ENCODE measurements around the gene FBRSL1.
A peak's percentile ranks its signal among the peaks of the same experiment; 100 is the strongest.

Gene FBRSL1

GRCh38 chr12:132471858-132472255, 18.1 kb upstream of the FBRSL1 start:
- DNase-seq: no peak

DNA sequence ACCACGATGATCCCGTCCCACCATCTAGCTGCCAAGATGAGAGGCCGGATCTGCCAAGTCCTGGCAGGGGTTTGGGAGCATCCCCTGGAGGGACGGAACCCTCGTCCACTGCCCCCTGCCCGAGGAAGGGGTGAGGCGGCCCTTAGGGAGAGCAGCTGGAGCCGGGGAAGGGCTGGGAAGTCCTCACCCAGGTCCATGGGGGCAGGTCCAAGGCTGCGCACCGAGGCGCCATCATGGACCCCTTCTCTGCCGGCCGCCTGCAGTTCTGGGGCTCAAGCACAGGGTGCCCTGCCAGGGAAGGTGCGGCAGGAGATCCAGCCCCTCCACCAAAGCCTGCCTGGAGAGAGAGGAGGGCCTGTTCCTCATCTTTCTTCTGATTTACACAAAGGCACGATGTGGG, 17.6 kb upstream of the FBRSL1 start:
- no peak for DNase-seq

- peak in 3 of 4 experiments; percentile 26 to 50 (median 38) for DNase-seq
These were observed 15.7 kb upstream of the FBRSL1 start for GRCh38 chr12:132474237-132474741.

GRCh38 chr12:132474799-132475303, 15.1 kb upstream of the FBRSL1 start:
- peak in 1 of 4 experiments; percentile 28 for DNase-seq

DNA sequence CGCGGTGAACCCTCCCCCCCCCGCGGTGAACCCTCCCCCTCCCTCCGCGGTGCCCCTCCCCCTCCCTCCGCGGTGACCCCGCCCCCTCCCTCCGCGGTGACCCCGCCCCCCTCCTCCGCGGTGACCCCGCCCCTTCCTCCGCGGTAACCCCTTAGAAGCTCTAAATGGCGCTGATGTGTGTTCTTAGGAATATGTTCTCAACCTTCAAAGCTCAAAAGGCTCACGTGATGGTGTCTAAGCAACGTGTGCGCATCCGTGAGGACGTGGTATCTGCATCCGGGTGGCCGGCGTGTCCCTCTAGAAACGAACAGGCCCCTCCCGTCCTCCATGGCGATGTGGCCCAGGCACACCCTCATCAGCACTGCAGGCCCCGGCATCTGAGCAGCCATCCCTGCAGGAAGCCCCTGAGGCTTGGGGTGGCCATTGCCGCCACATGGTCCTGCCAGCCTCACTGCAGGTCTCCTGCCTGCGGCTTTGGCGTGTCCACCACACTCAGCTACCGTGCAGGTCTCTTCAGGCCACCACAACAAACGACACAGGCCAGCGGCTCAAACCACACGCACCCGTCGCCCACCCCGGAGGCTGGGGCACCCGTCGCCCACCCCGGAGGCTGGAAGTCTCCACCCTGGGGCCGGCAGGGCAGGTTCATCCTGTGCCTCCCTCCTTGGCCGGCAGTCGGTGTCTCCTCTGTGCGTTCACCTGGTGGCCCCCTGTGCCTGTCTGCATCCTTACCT, 14.5 kb upstream of the FBRSL1 start:
- peak in 2 of 4 experiments; percentile 14 to 22 for DNase-seq

DNA sequence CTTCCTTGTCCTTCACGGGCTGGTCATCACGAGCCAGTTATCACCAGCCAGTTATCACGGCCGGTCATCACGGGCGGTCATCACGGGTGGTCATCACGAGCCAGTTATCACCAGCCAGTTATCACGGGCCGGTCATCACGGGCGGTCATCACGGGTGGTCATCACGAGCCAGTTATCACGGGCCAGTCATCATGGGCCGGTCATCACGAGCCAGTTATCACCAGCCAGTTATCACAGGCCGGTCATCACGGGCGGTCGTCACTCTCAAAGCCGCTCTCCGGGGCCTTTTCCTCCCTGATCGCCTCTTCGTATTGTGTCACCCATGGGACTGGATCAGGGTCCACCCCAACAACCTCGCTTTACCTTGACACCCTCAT, 13.9 kb upstream of the FBRSL1 start:
- DNase-seq: no peak

DNA sequence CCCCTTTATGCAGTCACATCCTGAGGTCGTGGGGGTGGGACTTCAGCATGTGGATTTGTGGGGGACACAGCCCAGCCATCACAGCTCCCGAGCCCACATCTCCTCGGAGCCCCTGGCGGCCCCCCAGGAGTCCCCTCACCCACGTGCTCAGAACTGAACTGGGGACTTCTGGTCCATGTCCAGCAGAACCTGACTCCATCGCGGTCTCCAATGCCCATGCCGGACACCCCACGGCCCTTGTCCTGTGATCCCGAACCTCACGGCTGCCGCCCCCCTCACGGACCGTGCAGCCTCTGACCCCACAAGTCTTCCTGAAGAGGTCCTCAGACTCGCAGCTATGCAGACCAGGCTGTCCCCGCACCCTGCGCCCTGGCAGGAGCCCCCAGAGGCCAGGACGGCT, 13.5 kb upstream of the FBRSL1 start:
- DNase-seq: no peak

- DNase-seq: no peak
These were observed 12.8 kb upstream of the FBRSL1 start for GRCh38 chr12:132477017-132477702.

GRCh38 chr12:132477703-132478432, 12.1 kb upstream of the FBRSL1 start:
- no peak for DNase-seq

GRCh38 chr12:132478433-132478803, 11.5 kb upstream of the FBRSL1 start:
- DNase-seq: no peak

GRCh38 chr12:132478845-132479244, 11.1 kb upstream of the FBRSL1 start:
- DNase-seq: no peak

DNA sequence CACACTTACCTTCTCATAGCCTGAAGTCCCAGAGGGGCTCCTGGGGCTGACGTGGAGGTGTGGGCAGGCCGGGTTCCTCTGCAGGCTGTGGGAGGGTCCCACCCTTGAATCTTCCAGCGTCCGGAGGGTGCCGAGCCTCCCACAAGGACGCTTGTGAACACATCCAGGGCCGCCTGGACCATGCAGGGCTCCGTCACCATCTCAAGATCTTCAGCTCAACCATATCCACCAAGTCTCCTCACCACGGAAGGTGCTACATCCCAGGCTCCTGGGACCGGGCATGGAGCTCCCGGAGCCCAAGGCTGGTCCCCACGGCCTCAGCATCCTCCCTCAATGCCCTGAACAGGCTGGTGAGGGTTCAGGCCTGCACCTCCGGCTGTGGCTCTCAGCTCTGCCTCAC, 10.7 kb upstream of the FBRSL1 start:
- no peak for DNase-seq

GRCh38 chr12:132479938-132480622, 9.9 kb upstream of the FBRSL1 start:
- no peak for DNase-seq

- no peak for DNase-seq
These were observed 9.3 kb upstream of the FBRSL1 start for GRCh38 chr12:132480623-132481132.

DNA sequence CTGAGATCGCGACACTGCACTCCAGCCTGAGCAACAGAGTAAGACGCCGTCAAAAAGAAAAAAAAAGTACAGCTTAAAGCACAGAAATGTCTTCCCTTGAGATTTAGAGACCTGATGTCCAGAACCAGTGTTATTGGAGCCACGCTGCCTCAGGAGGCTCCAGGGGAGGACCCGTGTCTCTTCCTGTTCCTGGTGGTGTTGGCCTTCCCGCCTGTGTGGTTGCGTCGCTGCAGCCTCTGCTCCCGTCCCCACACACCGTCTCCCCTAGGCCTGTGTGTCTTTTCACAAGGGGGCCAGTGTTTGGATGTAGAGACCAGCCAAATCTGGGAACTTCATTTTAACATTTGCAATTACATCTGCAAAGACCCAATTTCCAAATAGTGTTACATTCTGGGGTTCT, 8.6 kb upstream of the FBRSL1 start:
- DNase-seq: no peak

GRCh38 chr12:132481771-132482745, 7.9 kb upstream of the FBRSL1 start:
- no peak for DNase-seq

- DNase-seq: no peak
These were observed 7.2 kb upstream of the FBRSL1 start for GRCh38 chr12:132482771-132483170.

GRCh38 chr12:132483208-132483607, 6.7 kb upstream of the FBRSL1 start:
- no peak for DNase-seq

GRCh38 chr12:132483612-132484011, 6.3 kb upstream of the FBRSL1 start:
- no peak for DNase-seq

GRCh38 chr12:132484183-132484890, 5.6 kb upstream of the FBRSL1 start:
- no peak for DNase-seq
